Esophagus squamous epithelium (tissue), 5 donors: ENCODE measurements around the gene LSM6. TPM values are rescaled to one million over a fixed set of nuclear protein-coding genes. Genes with fewer than 3 reads are reported as not detected.

ENCODE experiments used
- DNase-seq: peaks from one replicate; lab custom pipeline; 2025; lab: John Stamatoyannopoulos, UW
- H3K27ac ChIP-seq, 4 donors: fragments of 200-600 bp; sonication (generic); one replicate each; pipeline ENCODE4 v1.5.1; 2016 to 2019; ENCODE audit warnings: mild to moderate bottlenecking in 1 of 4
- H3K27me3 ChIP-seq, 4 donors: fragments of 200-600 bp; sonication (generic); 1 replicate in 3 of 4; 2 replicates in 1 of 4; pipeline versions ENCODE4 v1.5.1 to v1.6.0; 2017 to 2021; ENCODE audit warnings: antibody characterized with exemption in 1 of 4
- H3K36me3 ChIP-seq, 3 donors: fragments of 200-600 bp; sonication (generic); one replicate each; pipeline ENCODE4 v1.5.1; 2016 to 2019
- H3K4me1 ChIP-seq, 3 donors: fragments of 200-600 bp; sonication (generic); one replicate each; pipeline ENCODE4 v1.5.1; 2017 to 2019
- H3K4me3 ChIP-seq, 4 donors: fragments of 200-600 bp; sonication (generic); 1 replicate in 3 of 4; 2 replicates in 1 of 4; pipeline ENCODE4 v1.5.1; 2016 to 2019; ENCODE audit warnings: mild to moderate bottlenecking in 2 of 4, moderate library complexity in 1 of 4
- H3K9me3 ChIP-seq, 3 donors: fragments of 200-600 bp; sonication (generic); one replicate each; pipeline ENCODE4 v1.5.1; 2016 to 2019
- CTCF ChIP-seq, 6 experiments: fragments of 450-650 bp in 4 of 6; fragments of 200-600 bp in 2 of 6; sonication (generic) in 2 of 6; IDR thresholded peaks; one replicate each; pipeline ENCODE4 v1.5.1; 2016 to 2019; ENCODE audit warnings: antibody characterized with exemption in 6 of 6, mild to moderate bottlenecking in 4 of 6, moderate library complexity in 4 of 6
- POLR2A ChIP-seq, 4 donors: fragments of 450-650 bp; IDR thresholded peaks; one replicate each; pipeline ENCODE4 v1.6.1; 2017; ENCODE audit warnings: antibody characterized with exemption in 4 of 4, mild to moderate bottlenecking in 4 of 4, moderate library complexity in 3 of 4
- WGBS, 2 donors: methylation state at CpG; one replicate each; pipeline ENCODE4 v1.1.5; 2018; 5-methylcytosine and 5-hydroxymethylcytosine counted together
- intact Hi-C: fragments of 100-400 bp; cut with DNase I; formaldehyde crosslinking; loops from one replicate; pipeline ENCODE4 v1.15.0; 2022
- total RNA-seq, 4 donors: library from RNA; depleted of rRNA; stranded (reverse); fragments of >200 nt; gene quantifications; one replicate each; pipeline ENCODE4 v1.1.0, GENCODE V29; 2016
- donor health status: DM: yes; HTN: yes; CAD: no.

Gene LSM6
- total RNA-seq, 4 donors from 2014 or later, result 23.9 to 35.6 (median 25.8) TPM

GRCh38 chr4:146238107-146238506 is 62.6 kb downstream of the LSM6 start:
- Histone ChIP-seq H3K9me3 (no peaks in the 10 kb centered on the region), H3K4me1 (peaks cover 5 to 28% (median 19%) of the 10 kb centered on the region in 3 donors), H3K27me3 (no peaks in the 10 kb centered on the region), H3K36me3 (no peaks in the 10 kb centered on the region), H3K27ac (no peak overlapping the region), H3K4me3 (no peak overlapping the region)
- 75 to 89% methylated on average over 3 of the region's 3 CpGs for WGBS, 2 donors
- intact Hi-C loops, result no loop called here
- TF ChIP-seq CTCF (IDR thresholded peaks at IDR 0.05) (no peak), POLR2A (IDR thresholded peaks at IDR 0.05) (no peak)
- DNase-seq, result no peak

Other genes starting within 250 kb of the LSM6 start
- gene ZNF827, start 236.9 kb upstream of the LSM6 start, total RNA-seq, result 10 to 100 TPM in 1 of 4 donors, 1 to 10 TPM in 3; 5.2 to 11.0 (median 6.4) TPM
- gene REELD1, start 38.8 kb downstream of the LSM6 start, total RNA-seq, result not detected